Heart right ventricle (tissue), 16 donors: Measurements from ENCODE around the gene MYO3B. TPM values are rescaled to one million over a fixed set of nuclear protein-coding genes. Genes with fewer than 3 reads are reported as not detected.
A peak's percentile ranks its signal among the peaks of the same experiment; 100 is the strongest.

Experiments
- ATAC-seq, 8 donors: fragments of 200-7000 bp; cut with Tn5 transposase; one replicate each; pipeline ENCODE4 v1.9.1; 2020; ENCODE audit warnings: mild to moderate bottlenecking in 8 of 8, moderate library complexity in 8 of 8, moderate number of reproducible peaks in 1 of 8
- DNase-seq, 2 donors: peaks; one replicate each; pipeline ENCODE4 v3.0.0-alpha.2; 2020
- H3K27ac ChIP-seq, 10 donors: fragments of 200-600 bp; sonication (generic) in 2 of 10; one replicate each; pipeline versions ENCODE4 v1.5.0 to v1.8.0; 2020 to 2022; ENCODE audit warnings: mild to moderate bottlenecking in 3 of 10
- H3K27me3 ChIP-seq, 7 donors: fragments of 200-600 bp; one replicate each; pipeline ENCODE4 v1.8.0; 2021 to 2022; ENCODE audit warnings: mild to moderate bottlenecking in 2 of 7
- H3K36me3 ChIP-seq, 9 donors: fragments of 200-600 bp; sonication (generic) in 1 of 9; one replicate each; pipeline versions ENCODE4 v1.5.0 to v1.8.0; 2020 to 2022; ENCODE audit warnings: mild to moderate bottlenecking in 2 of 9
- H3K4me1 ChIP-seq, 9 donors: fragments of 200-600 bp; sonication (generic) in 1 of 9; one replicate each; pipeline versions ENCODE4 v1.5.0 to v1.8.0; 2020 to 2022; ENCODE audit warnings: mild to moderate bottlenecking in 4 of 9
- H3K4me3 ChIP-seq, 10 donors: fragments of 200-600 bp; sonication (generic) in 2 of 10; one replicate each; pipeline versions ENCODE4 v1.5.0 to v1.8.0; 2020 to 2022; ENCODE audit warnings: mild to moderate bottlenecking in 7 of 10, moderate library complexity in 2 of 10
- H3K9me3 ChIP-seq, 11 donors: fragments of 200-600 bp in 10 of 11; sonication (generic) in 2 of 11; one replicate each; pipeline versions ENCODE4 v1.5.0 to v1.8.0; 2013 to 2022; ENCODE audit warnings: mild to moderate bottlenecking in 2 of 11, control low read depth in 1 of 11, moderate library complexity in 1 of 11
- CTCF ChIP-seq, 9 donors: fragments of 200-600 bp; sonication (generic) in 2 of 9; IDR thresholded peaks; one replicate each; pipeline versions ENCODE4 v1.5.0 to v1.8.0; 2021 to 2022; ENCODE audit warnings: antibody characterized with exemption in 9 of 9, mild to moderate bottlenecking in 5 of 9, moderate library complexity in 1 of 9
- WGBS, 2 donors: extraction: QIAGEN DNeasy Blood & Tissue Kit; methylation state at CpG; one replicate each; pipeline ENCODE4 v1.1.7; 2013; ENCODE audit warnings: inconsistent platforms in 1 of 2; 5-methylcytosine and 5-hydroxymethylcytosine counted together
- intact Hi-C, 10 donors: fragments of 100-400 bp; cut with DNase I; formaldehyde crosslinking; loops; one replicate each; pipeline versions ENCODE4 v1.11.1 to v1.14.2; 2022
- polyA plus RNA-seq, 2 donors: library from polyadenylated mRNA; stranded (reverse); fragments of 200-250 nt; gene quantifications; one replicate each; pipeline ENCODE4 v1.2.3, GENCODE V29; 2013
- total RNA-seq, 10 donors: library from RNA; stranded (reverse); fragmentation: NEBNext Ultra II Directional in 3 of 10; extraction: Animal tissue kit (Norgen Biotek cat#: 25700) in 3 of 10; gene quantifications; one replicate each; pipeline versions ENCODE4 v1.2.1 to v1.2.4, GENCODE V29; 2021 to 2023
- donor health status: Arrhythmogenic right ventricular cardiomyopathy.
- donor health status: ischemic (EF 13 %, LVEDD 7.1; RV severe dilation, severe dysfunction).
- donor health status: healthy with polysubstance abuse.
- donor health status: DM: no; HTN: yes; CAD: no.
- donor health status: DM: no; HTN: no; CAD: no.
- donor health status: ischemic (EF 25% LVEDD 6.9; RV normal size, moderate dysfunction).
- donor health status: ischemic (EF 25% LVEDD 5.7; RV mildly dilated, moderate dysfunction).
- donor health status: healthy.
- donor health status: DM: yes; HTN: yes; CAD: no.
- donor health status: Ischemic cardiomyopathy.
- donor health status: ischemic (EF 35%, LVEDD 5.7; RV mildly dilated, moderate dysfunction).
- donor health status: nonischemic (EF 11% LVEDD 7.7; RV severe dilation, severe dysfunction).
- donor health status: DM: yes; HTN: yes; CAD: no.
- donor health status: PGD.
- donor health status: ischemic (EF 29% LVEDD 5.4; RV normal size, mild dysfunction).
- donor health status: nonischemic (EF 23%, LVEDD 6.1; RV moderate dilation, normal function).

The MYO3B gene
- total and polyA plus RNA-seq, 12 donors: 0.05 to 0.21 (median 0.09) TPM; not detected in 8

- peak in 8 of 9 donors; percentile 16 to 57 (median 48) for TF ChIP-seq CTCF (IDR thresholded peaks at IDR 0.05)
- Histone ChIP-seq H3K4me3 (no peak overlapping the region), H3K27me3 (peaks cover 0 to 27% (median 12%) of the 10 kb centered on the region in 7 donors), H3K9me3 (no peaks in the 10 kb centered on the region), H3K4me1 (no peaks in the 10 kb centered on the region), H3K27ac (no peak overlapping the region), H3K36me3 (no peaks in the 10 kb centered on the region)
- intact Hi-C loops: loop anchor here in 7 of 10 donors (5.0 to 10.0 kb wide), 2 partner anchors 576 to 579 kb away; partner anchors contain the start of gene GAD1 (in 4 of the 7)
- 32 to 43% methylated on average over 12 of the region's 12 CpGs for WGBS, 2 donors
- ATAC-seq: peak in 3 of 8 donors; percentile 9 to 29 (median 14)
- peak in 1 of 2 donors; percentile 24 for DNase-seq
Measured at GRCh38 chr2:170235860-170236679, 58.1 kb downstream of the MYO3B start.

GRCh38 chr2:170236680-170237047, 58.7 kb downstream of the MYO3B start:
- H3K27me3 ChIP-seq: peaks cover 0 to 32% (median 18%) of the 10 kb centered on the region in 7 donors
- WGBS, 2 donors: 60 to 71% methylated on average over 2 of the region's 2 CpGs
- no peaks in the 10 kb centered on the region for H3K36me3 ChIP-seq
- H3K4me3 ChIP-seq: no peak overlapping the region
- DNase-seq (no peak), ATAC-seq (no peak)
- no peak for TF ChIP-seq CTCF (IDR thresholded peaks at IDR 0.05)
- no peak overlapping the region for H3K27ac ChIP-seq
- no peaks in the 10 kb centered on the region for H3K9me3 ChIP-seq
- H3K4me1 ChIP-seq: no peaks in the 10 kb centered on the region
- intact Hi-C loops: loop anchor here in 7 of 10 donors (5.0 to 10.0 kb wide), 2 partner anchors 576 to 578 kb away; partner anchors contain the start of gene GAD1 (in 4 of the 7)

GRCh38 chr2:170237572-170238120, 59.7 kb downstream of the MYO3B start:
- Histone ChIP-seq H3K27ac (no peak overlapping the region), H3K9me3 (no peaks in the 10 kb centered on the region), H3K36me3 (no peaks in the 10 kb centered on the region), H3K4me3 (no peak overlapping the region), H3K4me1 (no peaks in the 10 kb centered on the region), H3K27me3 (peaks cover 0 to 40% (median 26%) of the 10 kb centered on the region in 7 donors)
- ATAC-seq (no peak), DNase-seq (no peak)
- WGBS, 2 donors: 68 to 70% methylated on average over 4 of the region's 4 CpGs
- TF ChIP-seq CTCF (IDR thresholded peaks at IDR 0.05): no peak
- intact Hi-C loops: loop anchor here in 7 of 10 donors (5.0 to 10.0 kb wide), 2 partner anchors 575 to 577 kb away; partner anchors contain the start of gene GAD1 (in 4 of the 7)

GRCh38 chr2:170238776-170239175, 60.8 kb downstream of the MYO3B start:
- H3K4me3 ChIP-seq: no peak overlapping the region
- H3K36me3 ChIP-seq: no peaks in the 10 kb centered on the region
- H3K4me1 ChIP-seq: no peaks in the 10 kb centered on the region
- DNase-seq (no peak), ATAC-seq (no peak)
- no peak overlapping the region for H3K27ac ChIP-seq
- TF ChIP-seq CTCF (IDR thresholded peaks at IDR 0.05): no peak
- 84 to 89% methylated on average over 4 of the region's 4 CpGs for WGBS, 2 donors
- H3K9me3 ChIP-seq: no peaks in the 10 kb centered on the region
- H3K27me3 ChIP-seq: peaks cover 0 to 47% (median 31%) of the 10 kb centered on the region in 7 donors
- intact Hi-C loops: loop anchor here in 7 of 10 donors (5.0 to 10.0 kb wide), 2 partner anchors 574 to 576 kb away; partner anchors contain the start of gene GAD1 (in 4 of the 7)
